Activated B cell treated with CpG ODN at 0.5 μM for 24 hours (primary cell): Measurements from ENCODE around the gene CSAD. TPM values are rescaled to one million over a fixed set of nuclear protein-coding genes. Genes with fewer than 3 reads are reported as not detected.
A peak's percentile ranks its signal among the peaks of the same experiment; 100 is the strongest.

Experiments used
- ATAC-seq: fragments of 200-7000 bp; cut with Tn5 transposase; one replicate; pipeline ENCODE4 v1.10.0; 2021; ENCODE audit warnings: low read depth, mild to moderate bottlenecking, moderate library complexity
- CTCF ChIA-PET: fragments of 350-600 bp; sonication (Branson Sonifier 250); formaldehyde crosslinking; loops from one replicate; lab custom pipeline; 2021; ENCODE audit warnings: antibody characterized with exemption; lab: Charles Lee
- POLR2A ChIA-PET: fragments of 350-600 bp; sonication (Branson Sonifier 250); formaldehyde crosslinking; loops from one replicate; lab custom pipeline; 2021; ENCODE audit warnings: antibody characterized with exemption; lab: Charles Lee
- DNase-seq: peaks from one replicate; pipeline ENCODE4 v3.0.0; 2022
- H3K27ac Mint-ChIP-seq: one replicate; pipeline ENCODE4 v1.8.0; 2020; ENCODE audit warnings: mixed read lengths
- H3K27me3 Mint-ChIP-seq: one replicate; pipeline ENCODE4 v1.8.0; 2021; ENCODE audit warnings: mixed read lengths
- H3K36me3 Mint-ChIP-seq: one replicate; pipeline ENCODE4 v1.8.0; 2021; ENCODE audit warnings: low read depth, mixed read lengths
- H3K4me1 Mint-ChIP-seq: one replicate; pipeline ENCODE4 v1.8.0; 2021; ENCODE audit warnings: mixed read lengths
- H3K4me3 Mint-ChIP-seq: one replicate; pipeline ENCODE4 v1.8.0; 2020; ENCODE audit warnings: mild to moderate bottlenecking, mixed read lengths
- H3K9me3 Mint-ChIP-seq: one replicate; pipeline ENCODE4 v1.8.0; 2020; ENCODE audit warnings: mixed read lengths
- CTCF ChIP-seq: fragments of 200-600 bp; IDR thresholded peaks from one replicate; pipeline ENCODE4 v1.8.0; 2022; ENCODE audit warnings: antibody characterized with exemption, mild to moderate bottlenecking
- intact Hi-C: fragments of 100-400 bp; cut with micrococcal nuclease; formaldehyde crosslinking; loops from one replicate; pipeline ENCODE4 v1.15.1; 2024
- total RNA-seq: library from RNA; stranded (reverse); gene quantifications from 2 replicates; pipeline ENCODE4 v1.2.3, GENCODE V29; 2022

The CSAD gene
- total RNA-seq, 1 donor from 2014 or later = 34.6 TPM

- H3K27ac Mint-ChIP-seq = peak overlapping the region; percentile 86
- ATAC-seq (no peak), DNase-seq (no peak)
- peak overlapping the region; percentile 89 for H3K4me3 Mint-ChIP-seq
- POLR2A ChIA-PET = interaction anchor here (0.9 to 3.8 kb wide), 15 partner anchors 10 to 140 kb away, joined by 3 to 66 read pairs (median 7); partner anchors contain the start of genes AAAS, CSAD, ESPL1 and ITGB7
- no peak for TF ChIP-seq CTCF
- intact Hi-C loops = loop anchor here (10.0 kb wide), 1 partner anchor 286 kb away; the partner anchor contains the start of genes NPFF and TARBP2
- H3K9me3 Mint-ChIP-seq = no peaks in the 10 kb centered on the region
- H3K27me3 Mint-ChIP-seq = no peaks in the 10 kb centered on the region
- peaks cover 16% of the 10 kb centered on the region for H3K36me3 Mint-ChIP-seq
- CTCF ChIA-PET = interaction anchor here (1.0 to 14.7 kb wide), 4 partner anchors 10 to 127 kb away, joined by 3 to 298 read pairs (median 5); partner anchors contain the start of genes ESPL1 and PFDN5
- peaks cover 59% of the 10 kb centered on the region for H3K4me1 Mint-ChIP-seq
Measured at GRCh38 chr12:53218551-53219291, 38.0 kb upstream of the CSAD start.

- ATAC-seq (no peak), DNase-seq (no peak)
- H3K9me3 Mint-ChIP-seq = no peaks in the 10 kb centered on the region
- peaks cover 21% of the 10 kb centered on the region for H3K36me3 Mint-ChIP-seq
- H3K27ac Mint-ChIP-seq = peak overlapping the region; percentile 37
- no peaks in the 10 kb centered on the region for H3K27me3 Mint-ChIP-seq
- H3K4me3 Mint-ChIP-seq = peak overlapping the region; percentile 7
- H3K4me1 Mint-ChIP-seq = peaks cover 65% of the 10 kb centered on the region
- POLR2A ChIA-PET = interaction anchor here (1.0 to 1.7 kb wide), 6 partner anchors 9 to 161 kb away, joined by 3 to 7 read pairs (median 6); partner anchors contain the start of genes CSAD, ESPL1, SP1 and ZNF740
- no peak for TF ChIP-seq CTCF
- intact Hi-C loops = loop anchor here (10.0 kb wide), 1 partner anchor 287 kb away; the partner anchor contains the start of genes NPFF and TARBP2
- CTCF ChIA-PET = interaction anchor here (1.0 to 14.7 kb wide), 4 partner anchors 9 to 127 kb away, joined by 3 to 298 read pairs (median 10); partner anchors contain the start of genes ESPL1 and PFDN5
Measured at GRCh38 chr12:53217931-53218307, 37.2 kb upstream of the CSAD start.

- no peak for DNase-seq
- no peaks in the 10 kb centered on the region for H3K9me3 Mint-ChIP-seq
- POLR2A ChIA-PET = interaction anchor here (0.9 to 6.1 kb wide), 8 partner anchors 8 to 162 kb away, joined by 3 to 48 read pairs (median 6); partner anchors contain the start of genes AAAS, CSAD, ESPL1 and SP1
Measured at GRCh38 chr12:53217051-53217930, 36.6 kb upstream of the CSAD start.

GRCh38 chr12:53215497-53215896, 34.8 kb upstream of the CSAD start:
- Mint-ChIP-seq H3K4me1 (peaks cover 66% of the 10 kb centered on the region), H3K27me3 (no peaks in the 10 kb centered on the region), H3K9me3 (no peaks in the 10 kb centered on the region), H3K36me3 (peaks cover 22% of the 10 kb centered on the region), H3K27ac (peak overlapping the region; percentile 32), H3K4me3 (no peak overlapping the region)
- TF ChIP-seq CTCF = no peak
- intact Hi-C loops = loop anchor here (10.0 kb wide), 1 partner anchor 289 kb away; the partner anchor contains the start of genes NPFF and TARBP2
- no peak for DNase-seq
- CTCF ChIA-PET = interaction anchor here (1.1 to 14.7 kb wide), 5 partner anchors 36 to 129 kb away, joined by 3 to 298 read pairs (median 16); partner anchors contain the start of genes AAAS, ESPL1 and PFDN5
- POLR2A ChIA-PET = interaction anchor here (0.7 to 6.1 kb wide), 5 partner anchors 14 to 80 kb away, joined by 3 to 48 read pairs (median 3); partner anchors contain the start of genes ESPL1 and PFDN5
- ATAC-seq = no peak

More at GRCh38 chr12:53217051-53217930, 36.6 kb upstream of the CSAD start:
- Mint-ChIP-seq H3K4me1 (peaks cover 66% of the 10 kb centered on the region), H3K4me3 (no peak overlapping the region), H3K27ac (peak overlapping the region; percentile 37), H3K36me3 (peaks cover 24% of the 10 kb centered on the region), H3K27me3 (no peaks in the 10 kb centered on the region)
- intact Hi-C loops = loop anchor here (10.0 kb wide), 1 partner anchor 288 kb away; the partner anchor contains the start of genes NPFF and TARBP2
- TF ChIP-seq CTCF = no peak
- CTCF ChIA-PET = interaction anchor here (1.4 to 14.7 kb wide), 3 partner anchors 51 to 128 kb away, joined by 3 to 298 read pairs (median 16); partner anchors contain the start of genes ESPL1 and PFDN5
- ATAC-seq = no peak
